Vagina (tissue), 2 donors: Measurements from ENCODE around the gene LRIT1. TPM values are rescaled to one million over a fixed set of nuclear protein-coding genes. Genes with fewer than 3 reads are reported as not detected.

ENCODE experiments used
- DNase-seq, 2 donors: peaks; one replicate each; pipeline ENCODE4 v3.0.0-alpha.2; 2017; ENCODE audit errors: extremely low spot score in 2 of 2
- H3K27ac ChIP-seq: fragments of 200-600 bp; sonication (generic); one replicate; pipeline ENCODE4 v1.5.1; 2019
- H3K27me3 ChIP-seq: fragments of 200-600 bp; sonication (generic); one replicate; pipeline ENCODE4 v1.5.1; 2019
- H3K36me3 ChIP-seq, 2 donors: fragments of 200-600 bp; sonication (generic); one replicate each; pipeline ENCODE4 v1.5.1; 2017 to 2019
- H3K4me1 ChIP-seq: fragments of 200-600 bp; sonication (generic); one replicate; pipeline ENCODE4 v1.5.1; 2019
- H3K4me3 ChIP-seq, 2 donors: fragments of 200-600 bp; sonication (generic); 1 replicate in 1 of 2; 2 replicates in 1 of 2; pipeline ENCODE4 v1.5.1; 2016 to 2019
- H3K9me3 ChIP-seq: fragments of 200-600 bp; sonication (generic); one replicate; pipeline ENCODE4 v1.5.1; 2019
- POLR2A ChIP-seq, 2 donors: fragments of 450-650 bp; IDR thresholded peaks; one replicate each; pipeline ENCODE4 v1.6.1; 2017; ENCODE audit warnings: antibody characterized with exemption in 2 of 2, mild to moderate bottlenecking in 2 of 2, moderate library complexity in 2 of 2
- POLR2AphosphoS5 ChIP-seq, 2 donors: sonication (generic); formaldehyde crosslinking; IDR thresholded peaks; one replicate each; pipeline ENCODE4 v1.9.0; 2017; ENCODE audit warnings: antibody characterized with exemption in 2 of 2, mild to moderate bottlenecking in 2 of 2, low read depth in 1 of 2; ENCODE audit not compliant: insufficient read depth in 1 of 2
- intact Hi-C: fragments of 100-400 bp; cut with DNase I; formaldehyde crosslinking; loops from one replicate; pipeline ENCODE4 v1.15.1; 2023
- total RNA-seq: library from RNA; depleted of rRNA; stranded (reverse); fragments of >200 nt; gene quantifications from one replicate; pipeline ENCODE4 v1.2.3, GENCODE V29; 2016
- TF ChIP-seq, protein P1 (sequence below), 3 experiments: fragments of 450-650 bp in 2 of 3; fragments of 200-600 bp in 1 of 3; sonication (generic) in 1 of 3; IDR thresholded peaks; one replicate each; pipeline ENCODE4 v1.5.1; 2017 to 2019; ENCODE audit warnings: antibody characterized with exemption in 3 of 3, mild to moderate bottlenecking in 2 of 3, moderate library complexity in 2 of 3

LRIT1 gene
- total RNA-seq, 1 donor from 2014 or later = not detected

DNA sequence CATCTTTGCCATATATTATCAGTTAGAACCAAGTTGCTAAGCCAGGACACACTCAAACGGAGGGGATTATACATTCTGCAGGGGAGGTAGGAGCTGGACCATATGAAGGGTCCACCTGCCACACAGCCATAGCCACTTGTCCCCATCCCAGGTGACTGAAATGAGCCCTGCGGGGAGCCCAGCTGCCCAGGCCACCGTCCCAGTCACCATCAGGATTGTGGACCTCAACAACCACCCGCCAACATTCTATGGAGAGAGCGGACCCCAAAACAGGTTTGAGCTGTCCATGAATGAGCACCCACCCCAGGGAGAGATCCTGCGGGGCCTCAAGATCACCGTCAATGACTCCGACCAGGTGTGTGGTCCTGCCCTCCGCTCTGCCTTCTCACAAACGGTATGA lies 33.3 kb downstream of the LRIT1 start:
- no peaks in the 10 kb centered on the region for H3K27me3 ChIP-seq
- no peaks in the 10 kb centered on the region for H3K36me3 ChIP-seq
- intact Hi-C loops = no loop called here
- no peak overlapping the region for H3K27ac ChIP-seq
- DNase-seq = no peak
- no peak overlapping the region for H3K4me3 ChIP-seq
- no peaks in the 10 kb centered on the region for H3K4me1 ChIP-seq
- no peak for TF ChIP-seq POLR2AphosphoS5 (IDR thresholded peaks at IDR 0.05; ENCODE audit: insufficient read depth in 1 of 2, low read depth in 1 of 2)
- TF ChIP-seq, protein P1, sequence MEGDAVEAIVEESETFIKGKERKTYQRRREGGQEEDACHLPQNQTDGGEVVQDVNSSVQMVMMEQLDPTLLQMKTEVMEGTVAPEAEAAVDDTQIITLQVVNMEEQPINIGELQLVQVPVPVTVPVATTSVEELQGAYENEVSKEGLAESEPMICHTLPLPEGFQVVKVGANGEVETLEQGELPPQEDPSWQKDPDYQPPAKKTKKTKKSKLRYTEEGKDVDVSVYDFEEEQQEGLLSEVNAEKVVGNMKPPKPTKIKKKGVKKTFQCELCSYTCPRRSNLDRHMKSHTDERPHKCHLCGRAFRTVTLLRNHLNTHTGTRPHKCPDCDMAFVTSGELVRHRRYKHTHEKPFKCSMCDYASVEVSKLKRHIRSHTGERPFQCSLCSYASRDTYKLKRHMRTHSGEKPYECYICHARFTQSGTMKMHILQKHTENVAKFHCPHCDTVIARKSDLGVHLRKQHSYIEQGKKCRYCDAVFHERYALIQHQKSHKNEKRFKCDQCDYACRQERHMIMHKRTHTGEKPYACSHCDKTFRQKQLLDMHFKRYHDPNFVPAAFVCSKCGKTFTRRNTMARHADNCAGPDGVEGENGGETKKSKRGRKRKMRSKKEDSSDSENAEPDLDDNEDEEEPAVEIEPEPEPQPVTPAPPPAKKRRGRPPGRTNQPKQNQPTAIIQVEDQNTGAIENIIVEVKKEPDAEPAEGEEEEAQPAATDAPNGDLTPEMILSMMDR (IDR thresholded peaks at IDR 0.05) = no peak
- no peak for TF ChIP-seq POLR2A (IDR thresholded peaks at IDR 0.05)
- H3K9me3 ChIP-seq = no peaks in the 10 kb centered on the region

DNA sequence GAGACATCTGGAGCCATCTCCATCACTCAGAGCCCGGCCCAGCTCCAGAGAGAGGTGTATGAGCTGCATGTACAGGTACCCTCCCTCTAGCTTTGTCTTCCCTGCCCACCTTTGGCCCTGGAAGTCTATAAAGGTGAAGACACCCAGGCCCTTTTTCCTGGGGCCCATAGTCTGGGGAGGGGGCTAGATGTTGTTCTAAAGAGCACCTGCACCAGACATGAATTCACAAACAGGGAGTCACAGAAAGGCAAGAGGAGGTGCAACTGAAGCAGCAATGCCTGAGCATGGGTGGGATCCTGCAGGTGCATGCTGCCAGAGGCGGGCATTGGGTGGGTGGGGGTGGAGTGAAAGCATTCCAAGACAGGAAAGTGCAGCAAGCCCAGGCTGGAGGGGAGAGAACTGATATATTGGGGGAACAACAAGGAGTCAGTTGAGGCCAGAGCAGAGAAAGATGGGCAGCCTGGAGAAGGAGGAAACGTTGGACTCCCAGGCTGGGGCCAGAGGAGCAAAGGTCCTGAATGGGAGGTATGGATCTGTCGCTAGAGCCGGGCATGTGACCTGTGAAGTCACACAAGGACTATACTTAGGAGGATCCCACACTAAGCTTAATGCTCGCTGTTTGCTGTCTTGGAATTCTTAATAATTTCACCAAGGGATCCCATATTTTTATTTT lies 35.4 kb downstream of the LRIT1 start:
- DNase-seq = no peak
- intact Hi-C loops = no loop called here

DNA sequence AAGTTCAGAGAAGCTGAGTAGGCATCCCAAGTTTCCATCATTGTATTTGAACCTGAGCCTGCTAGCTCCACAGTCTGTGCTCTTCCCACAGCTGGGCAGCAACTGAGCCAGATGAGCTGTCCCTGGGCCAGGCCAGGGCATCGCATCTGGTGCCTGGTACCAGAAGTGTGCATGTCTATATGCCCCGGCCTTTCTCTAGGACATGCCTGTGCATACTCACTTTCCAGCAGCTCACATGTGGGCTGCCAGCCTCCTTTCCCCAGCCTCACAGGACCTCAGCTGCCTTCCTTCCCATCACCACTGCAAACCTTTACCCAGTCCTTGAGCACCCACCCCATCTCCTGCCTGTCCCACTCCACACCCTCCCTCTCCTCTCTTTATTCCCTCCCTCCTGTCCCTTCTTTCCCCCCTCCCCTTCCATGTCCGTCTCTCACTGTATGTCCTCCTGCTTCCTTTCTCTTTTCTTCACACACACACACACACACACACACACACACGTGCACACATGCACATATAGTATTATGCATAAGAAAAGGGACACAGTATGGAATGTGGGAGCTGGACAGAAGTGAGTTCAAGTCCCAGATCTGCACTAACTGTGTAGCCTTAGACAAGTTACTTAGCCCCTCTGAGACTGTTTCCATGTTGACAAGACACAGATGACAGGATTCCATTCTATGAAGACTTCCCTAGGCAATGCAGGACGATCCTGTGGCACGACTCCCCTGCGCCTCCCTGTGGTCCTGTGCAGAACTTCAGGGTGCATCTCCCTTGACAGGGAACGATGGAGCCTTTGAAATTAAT lies 36.1 kb downstream of the LRIT1 start:
- Histone ChIP-seq H3K4me1 (no peaks in the 10 kb centered on the region), H3K36me3 (no peaks in the 10 kb centered on the region), H3K27me3 (no peaks in the 10 kb centered on the region), H3K9me3 (no peaks in the 10 kb centered on the region), H3K4me3 (no peak overlapping the region), H3K27ac (no peak overlapping the region)
- DNase-seq = no peak
- intact Hi-C loops = no loop called here
- TF ChIP-seq POLR2AphosphoS5 (IDR thresholded peaks at IDR 0.05; ENCODE audit: insufficient read depth in 1 of 2, low read depth in 1 of 2) (no peak), POLR2A (IDR thresholded peaks at IDR 0.05) (no peak)
- TF ChIP-seq, protein P1 (IDR thresholded peaks at IDR 0.05) = peak; percentile 32 to 39 (median 35)

More for the DNA sequence above, 35.4 kb downstream of the LRIT1 start:
- Histone ChIP-seq H3K27ac (no peak overlapping the region), H3K4me3 (no peak overlapping the region), H3K9me3 (no peaks in the 10 kb centered on the region), H3K36me3 (no peaks in the 10 kb centered on the region), H3K4me1 (no peaks in the 10 kb centered on the region), H3K27me3 (no peaks in the 10 kb centered on the region)
- TF ChIP-seq POLR2A (IDR thresholded peaks at IDR 0.05) (no peak), POLR2AphosphoS5 (IDR thresholded peaks at IDR 0.05; ENCODE audit: insufficient read depth in 1 of 2, low read depth in 1 of 2) (no peak)
- TF ChIP-seq, protein P1 (IDR thresholded peaks at IDR 0.05) = no peak

DNA sequence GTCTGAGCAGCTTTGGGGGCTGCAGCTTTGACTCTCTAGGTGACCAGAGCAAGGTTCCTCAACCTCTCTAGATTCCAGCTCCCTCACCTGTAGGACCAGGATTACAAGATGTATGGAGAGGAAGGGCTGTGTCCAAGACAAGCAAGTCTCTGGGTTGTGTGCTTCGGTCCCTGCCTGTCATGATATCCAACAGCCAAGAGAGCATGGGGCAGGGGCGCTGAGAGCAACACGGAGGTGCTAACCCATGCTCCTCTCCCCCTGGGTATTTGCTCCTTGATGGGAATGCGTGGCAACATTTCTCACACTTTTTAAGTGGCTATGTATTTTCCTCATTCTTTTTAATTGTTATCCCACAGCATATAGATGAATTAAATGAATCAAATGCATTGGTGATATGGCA lies 36.7 kb downstream of the LRIT1 start:
- Histone ChIP-seq H3K9me3 (no peaks in the 10 kb centered on the region), H3K4me3 (no peak overlapping the region), H3K4me1 (no peaks in the 10 kb centered on the region), H3K27ac (no peak overlapping the region), H3K36me3 (no peaks in the 10 kb centered on the region), H3K27me3 (no peaks in the 10 kb centered on the region)
- TF ChIP-seq, protein P1 (IDR thresholded peaks at IDR 0.05) = no peak
- TF ChIP-seq POLR2A (IDR thresholded peaks at IDR 0.05) = no peak
- TF ChIP-seq POLR2AphosphoS5 (IDR thresholded peaks at IDR 0.05; ENCODE audit: insufficient read depth in 1 of 2, low read depth in 1 of 2) = no peak
- no peak for DNase-seq
- intact Hi-C loops = no loop called here

DNA sequence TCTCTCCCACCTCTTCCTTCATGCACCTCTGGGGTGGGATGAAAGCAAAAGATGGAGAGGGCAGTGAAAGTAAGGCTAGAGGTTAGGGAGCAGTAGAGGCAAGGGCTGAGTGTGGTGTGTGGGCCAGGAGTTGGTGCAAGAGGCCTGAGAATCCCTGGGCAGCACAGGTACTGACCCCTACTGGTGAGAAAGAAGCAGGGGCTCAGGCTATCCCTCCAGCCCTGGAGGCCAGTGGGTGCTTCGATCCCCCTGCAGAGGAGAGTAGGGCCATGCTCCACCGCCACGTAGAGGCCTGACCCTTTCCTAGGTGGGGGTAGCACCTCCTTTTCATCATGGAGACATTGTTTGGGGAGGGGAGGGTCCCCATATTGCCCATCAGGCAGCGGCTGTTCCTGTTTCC lies 37.2 kb downstream of the LRIT1 start:
- Histone ChIP-seq H3K4me1 (no peaks in the 10 kb centered on the region), H3K27me3 (no peaks in the 10 kb centered on the region), H3K27ac (no peak overlapping the region), H3K9me3 (no peaks in the 10 kb centered on the region), H3K4me3 (no peak overlapping the region), H3K36me3 (no peaks in the 10 kb centered on the region)
- intact Hi-C loops = no loop called here
- no peak for DNase-seq
- TF ChIP-seq, protein P1 (IDR thresholded peaks at IDR 0.05) = no peak
